Measurements from ENCODE around the gene SIAH2.

GRCh38 chr3:150744919-150745211 lies 18.1 kb downstream of the SIAH2 start:
- TF ChIP-seq CTCF (conservative IDR thresholded peaks at IDR 0.05) (no peak), ZFX (IDR thresholded peaks at IDR 0.05) (no peak)
